Activated CD8-positive, alpha-beta T cell treated with anti-CD3 and anti-CD28 coated beads, Interleukin-2, amount 10 ng/mL, durations not matched to agents 7 days and 5 days (primary cell): ENCODE measurements around the gene HTRA3. TPM values are rescaled to one million over a fixed set of nuclear protein-coding genes. Genes with fewer than 3 reads are reported as not detected.

Experiments used
- ATAC-seq: fragments of 150-1000 bp; cut with Tn5 transposase; one replicate; pipeline ENCODE4 v1.10.0; 2021; ENCODE audit warnings: moderate library complexity
- CTCF ChIA-PET: fragments of 350-600 bp; sonication (Branson Sonifier 250); formaldehyde crosslinking; loops from one replicate; lab custom pipeline; 2021; ENCODE audit warnings: antibody characterized with exemption; lab: Charles Lee
- POLR2A ChIA-PET: fragments of 350-600 bp; sonication (Branson Sonifier 250); formaldehyde crosslinking; loops from one replicate; lab custom pipeline; 2021; ENCODE audit warnings: antibody characterized with exemption; lab: Charles Lee
- DNase-seq: peaks from one replicate; pipeline ENCODE4 v3.0.0-alpha.2; 2020
- H3K27ac Mint-ChIP-seq: one replicate; pipeline ENCODE4 v1.8.0; 2021; ENCODE audit warnings: mild to moderate bottlenecking, mixed read lengths
- H3K27me3 Mint-ChIP-seq: one replicate; pipeline ENCODE4 v1.8.0; 2021; ENCODE audit warnings: low read depth, mixed read lengths
- H3K36me3 Mint-ChIP-seq: one replicate; pipeline ENCODE4 v1.8.0; 2021; ENCODE audit warnings: low read depth, mixed read lengths
- H3K4me1 Mint-ChIP-seq: one replicate; pipeline ENCODE4 v1.8.0; 2021; ENCODE audit warnings: low read depth, mixed read lengths
- H3K4me3 Mint-ChIP-seq: one replicate; pipeline ENCODE4 v1.8.0; 2021; ENCODE audit warnings: mild to moderate bottlenecking, mixed read lengths
- H3K9me3 Mint-ChIP-seq: one replicate; pipeline ENCODE4 v1.8.0; 2022; ENCODE audit warnings: mixed read lengths; ENCODE audit not compliant: insufficient read depth
- total RNA-seq, 2 experiments: library from RNA; stranded (reverse); gene quantifications; one replicate each; pipeline ENCODE4 v1.2.3, GENCODE V29; 2021

HTRA3 gene
- total RNA-seq, 2 experiments from 2014 or later, result not detected

DNA sequence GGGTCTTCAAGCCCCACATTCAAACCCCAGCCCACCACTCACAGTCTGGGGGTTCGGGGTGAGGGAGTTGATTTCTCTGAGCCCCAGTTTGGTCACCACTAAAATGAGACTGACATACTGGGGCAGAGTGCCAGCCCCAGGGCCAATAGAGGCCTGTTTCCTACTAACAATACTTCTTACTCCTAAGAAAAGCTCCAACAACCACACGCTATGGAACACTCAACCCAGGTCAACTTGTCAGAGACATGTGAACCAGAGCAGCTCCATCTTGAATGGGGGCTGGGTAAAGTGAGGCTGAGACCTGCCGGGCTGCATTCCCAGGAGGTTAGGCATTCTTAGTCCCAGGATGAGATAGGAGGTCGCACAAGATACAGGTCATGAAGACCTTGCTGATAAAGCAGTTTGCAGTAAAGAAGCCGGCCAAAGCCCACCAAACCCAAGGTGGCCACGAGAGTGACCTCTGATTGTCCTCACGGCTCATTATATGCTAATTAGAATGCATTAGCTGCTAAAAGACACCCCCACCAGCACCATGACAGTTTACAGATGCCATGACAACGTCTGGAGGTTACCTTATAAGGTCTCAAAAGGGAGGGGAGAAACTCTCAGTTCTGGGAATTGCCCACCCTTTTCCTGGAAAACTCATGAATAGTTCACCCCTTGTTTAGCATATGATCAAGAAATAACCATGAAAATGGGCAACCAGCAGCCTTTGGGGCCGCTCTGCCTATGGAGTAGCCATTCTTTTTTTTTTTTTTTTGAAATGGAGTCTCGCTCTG lies 26.6 kb upstream of the HTRA3 start:
- Mint-ChIP-seq H3K4me3 (no peak overlapping the region), H3K9me3 (no peaks in the 10 kb centered on the region), H3K27me3 (no peaks in the 10 kb centered on the region), H3K27ac (no peak overlapping the region), H3K4me1 (peaks cover 5% of the 10 kb centered on the region), H3K36me3 (no peaks in the 10 kb centered on the region)
- ChIA-PET POLR2A (no interaction called here), CTCF (interaction anchor here (0.6 to 2.5 kb wide), 17 partner anchors 13 to 193 kb away, joined by 3 to 20 read pairs (median 4); partner anchors contain the start of gene SH3TC1)
- DNase-seq (no peak), ATAC-seq (no peak)

DNA sequence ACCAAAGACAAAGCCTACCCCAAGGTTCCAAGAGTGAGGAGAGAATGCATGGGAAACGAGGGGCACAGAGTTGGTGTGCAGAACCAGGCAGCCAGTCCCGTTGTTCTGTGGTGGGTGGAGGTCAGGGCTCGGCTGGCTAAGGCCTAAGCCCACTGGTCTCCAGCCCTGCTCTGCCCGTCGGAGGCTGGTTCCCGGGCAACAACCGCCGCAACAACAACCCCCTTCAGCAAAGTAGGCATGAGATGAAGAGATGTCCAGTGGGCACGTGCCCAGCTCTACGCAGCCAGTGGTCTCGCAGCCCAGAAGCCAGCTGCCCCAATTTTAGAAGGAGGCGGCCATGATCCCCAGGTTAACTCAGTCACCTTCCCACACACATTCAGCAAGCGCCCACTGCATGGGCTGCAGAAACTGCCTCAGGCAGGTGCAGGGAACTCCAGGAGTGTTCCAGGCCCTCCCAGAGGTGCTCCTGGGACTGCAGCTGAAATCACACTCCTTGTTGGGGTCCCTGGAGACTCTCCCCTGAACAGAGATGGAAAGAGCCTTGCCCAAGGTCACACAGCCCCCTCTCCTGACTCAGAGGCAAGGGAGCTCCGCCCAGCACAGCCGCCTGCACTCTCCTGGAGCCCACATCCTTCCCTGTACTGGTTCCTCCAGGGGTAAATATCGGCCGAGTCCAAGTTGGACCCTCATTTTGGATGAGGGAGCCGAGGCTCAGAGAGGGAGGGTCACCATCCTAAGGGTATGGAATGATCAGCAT lies 25.4 kb upstream of the HTRA3 start:
- Mint-ChIP-seq H3K9me3 (no peaks in the 10 kb centered on the region), H3K4me3 (no peak overlapping the region), H3K36me3 (no peaks in the 10 kb centered on the region), H3K27me3 (no peaks in the 10 kb centered on the region), H3K27ac (no peak overlapping the region), H3K4me1 (peaks cover 5% of the 10 kb centered on the region)
- ChIA-PET POLR2A (no interaction called here), CTCF (interaction anchor here (2.5 kb wide), 1 partner anchor 159 kb away, joined by 20 read pairs; no protein-coding TSS in a partner anchor)
- no peak for DNase-seq
- no peak for ATAC-seq

DNA sequence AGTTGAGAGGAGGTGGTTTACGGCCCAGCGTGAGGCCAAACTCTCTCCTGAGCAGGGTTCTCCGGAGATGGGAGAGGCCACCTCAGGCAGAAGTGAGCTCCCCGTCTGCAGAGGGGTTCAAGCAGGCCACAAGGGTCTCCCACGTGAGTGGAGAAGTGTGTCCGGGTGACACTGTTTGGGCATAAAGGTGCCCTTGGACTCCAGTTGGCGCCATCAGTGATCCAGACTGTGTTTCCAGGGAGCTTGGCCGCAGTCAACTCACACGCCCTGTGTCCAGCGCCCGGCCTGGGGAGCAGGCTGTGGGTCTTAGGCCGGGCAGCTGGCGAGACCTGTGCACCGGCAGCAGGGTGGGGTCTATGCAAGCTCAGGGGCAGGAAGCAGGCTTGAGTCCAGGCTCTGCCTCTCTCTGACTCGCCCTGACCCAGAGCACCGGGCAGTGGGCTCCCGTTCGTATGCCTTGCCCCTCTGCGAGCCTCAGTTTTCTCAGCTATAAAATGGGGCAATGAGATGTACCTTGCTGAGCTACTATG lies 24.6 kb upstream of the HTRA3 start:
- Mint-ChIP-seq H3K36me3 (no peaks in the 10 kb centered on the region), H3K27me3 (no peaks in the 10 kb centered on the region), H3K4me3 (no peak overlapping the region), H3K27ac (no peak overlapping the region), H3K4me1 (peaks cover 5% of the 10 kb centered on the region), H3K9me3 (no peaks in the 10 kb centered on the region)
- no peak for DNase-seq
- no peak for ATAC-seq
- CTCF ChIA-PET, result no interaction called here
- POLR2A ChIA-PET, result no interaction called here

DNA sequence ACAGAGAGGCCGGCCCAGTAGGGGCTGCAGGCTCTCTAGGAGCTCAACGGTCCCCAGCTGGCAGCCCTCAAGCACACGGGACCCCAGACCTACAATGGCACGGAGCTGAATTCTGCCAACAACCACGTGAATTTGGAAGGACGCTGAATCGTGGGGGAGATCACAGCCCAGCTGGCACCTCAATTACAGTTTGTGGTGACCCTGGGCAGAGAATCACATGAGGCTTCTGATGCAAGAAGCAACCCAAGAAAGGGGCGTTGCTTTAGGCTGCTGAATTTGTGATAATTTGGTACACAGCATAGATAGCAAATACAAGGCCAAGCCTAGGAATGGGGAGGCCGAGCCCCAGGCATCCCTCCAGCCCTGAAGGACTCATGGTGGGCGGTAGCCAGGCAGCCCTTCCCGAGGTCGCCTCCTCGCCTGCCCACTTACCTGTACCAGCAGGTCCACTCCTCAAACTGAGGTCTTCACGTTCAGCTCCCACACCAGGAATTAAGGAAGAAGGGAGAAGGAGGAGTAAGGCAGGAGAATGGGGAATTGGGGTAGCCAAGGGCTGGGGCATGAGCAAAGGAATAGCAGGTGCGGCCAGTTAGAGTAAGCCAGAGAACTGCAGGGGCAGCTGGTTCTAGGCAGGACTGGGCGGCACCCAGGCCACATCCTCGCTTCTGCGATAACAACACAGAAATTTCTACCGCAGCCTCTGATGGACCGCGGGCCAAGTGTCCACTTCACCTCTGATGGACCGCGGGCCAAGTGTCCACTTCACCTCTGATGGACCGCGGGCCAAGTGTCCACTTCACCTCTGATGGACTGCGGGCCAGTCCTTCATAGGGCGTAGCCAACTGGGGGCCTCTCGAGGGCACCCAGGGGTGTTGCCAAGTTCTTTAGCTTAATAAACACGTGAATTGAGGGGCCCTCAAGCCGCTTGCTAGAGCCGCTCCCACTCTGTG lies 23.4 kb upstream of the HTRA3 start:
- ChIA-PET POLR2A (no interaction called here), CTCF (interaction anchor here (0.7 kb wide), 1 partner anchor 21 kb away, joined by 4 read pairs; no protein-coding TSS in a partner anchor)
- Mint-ChIP-seq H3K4me3 (no peak overlapping the region), H3K9me3 (no peaks in the 10 kb centered on the region), H3K4me1 (peaks cover 5% of the 10 kb centered on the region), H3K27me3 (no peaks in the 10 kb centered on the region), H3K36me3 (no peaks in the 10 kb centered on the region), H3K27ac (no peak overlapping the region)
- ATAC-seq, result no peak
- DNase-seq, result no peak

DNA sequence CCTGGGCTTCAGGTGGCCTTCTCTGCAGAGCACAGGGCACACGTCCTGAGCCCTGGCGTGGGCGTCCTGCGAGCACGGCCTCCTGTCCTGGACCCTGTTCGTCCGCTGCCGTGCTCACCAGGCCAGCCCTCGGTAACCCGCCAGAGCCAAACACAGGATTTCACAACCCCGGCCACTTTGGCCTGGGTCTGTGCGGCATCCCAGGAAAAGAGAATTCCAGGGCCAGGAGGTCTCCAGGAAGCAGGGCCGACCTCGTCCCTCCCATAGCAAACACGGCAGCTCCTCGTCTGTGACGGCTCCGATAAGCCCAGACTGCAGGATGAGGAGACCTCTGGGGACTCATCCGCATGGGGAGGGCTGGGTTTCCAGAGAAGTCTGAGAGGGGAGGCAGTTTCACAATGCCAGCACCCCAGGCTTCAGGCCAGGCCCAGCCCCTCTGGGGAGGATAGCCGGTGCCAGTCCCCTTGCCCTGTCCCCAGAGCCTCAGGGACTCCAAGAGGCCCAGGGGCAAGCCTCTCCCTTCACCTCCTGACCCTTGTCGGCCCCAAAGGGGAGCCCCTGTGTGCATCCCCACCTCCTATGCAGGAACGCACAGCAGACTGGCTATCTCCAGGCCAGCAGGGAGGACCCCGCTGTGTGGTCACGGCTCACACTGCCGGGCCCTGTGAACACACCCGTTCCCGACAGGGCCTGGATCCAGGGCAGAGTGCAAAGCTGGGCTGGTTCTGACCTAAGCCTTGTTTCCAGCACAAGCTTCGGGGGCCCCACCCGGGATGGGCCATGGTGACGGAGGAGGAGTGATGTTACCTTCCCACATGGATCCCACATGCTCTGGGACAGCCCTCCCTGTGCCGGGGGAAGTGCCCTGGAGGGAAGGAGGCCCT lies 22.3 kb upstream of the HTRA3 start:
- Mint-ChIP-seq H3K27me3 (no peaks in the 10 kb centered on the region), H3K4me1 (no peaks in the 10 kb centered on the region), H3K9me3 (no peaks in the 10 kb centered on the region), H3K36me3 (no peaks in the 10 kb centered on the region), H3K27ac (no peak overlapping the region), H3K4me3 (no peak overlapping the region)
- ChIA-PET CTCF (no interaction called here), POLR2A (no interaction called here)
- DNase-seq (no peak), ATAC-seq (no peak)

GRCh38 chr4:8248091-8248490 lies 21.5 kb upstream of the HTRA3 start:
- Mint-ChIP-seq H3K27ac (no peak overlapping the region), H3K27me3 (no peaks in the 10 kb centered on the region), H3K9me3 (no peaks in the 10 kb centered on the region), H3K4me1 (no peaks in the 10 kb centered on the region), H3K36me3 (no peaks in the 10 kb centered on the region), H3K4me3 (no peak overlapping the region)
- ChIA-PET CTCF (no interaction called here), POLR2A (no interaction called here)
- DNase-seq (no peak), ATAC-seq (no peak)

GRCh38 chr4:8250227-8250626 lies 19.3 kb upstream of the HTRA3 start:
- no peaks in the 10 kb centered on the region for H3K4me1 Mint-ChIP-seq
- H3K9me3 Mint-ChIP-seq, result no peaks in the 10 kb centered on the region
- ChIA-PET CTCF (interaction anchor here (1.0 to 1.6 kb wide), 2 partner anchors 73 to 153 kb away, joined by 3 read pairs; no protein-coding TSS in a partner anchor), POLR2A (interaction anchor here (0.6 kb wide), 1 partner anchor 1923 kb away, joined by 3 read pairs; no protein-coding TSS in a partner anchor)
- DNase-seq (no peak), ATAC-seq (no peak)
- no peak overlapping the region for H3K4me3 Mint-ChIP-seq
- H3K36me3 Mint-ChIP-seq, result no peaks in the 10 kb centered on the region
- H3K27me3 Mint-ChIP-seq, result no peaks in the 10 kb centered on the region
- no peak overlapping the region for H3K27ac Mint-ChIP-seq

- no peak overlapping the region for H3K27ac Mint-ChIP-seq
- no peak for ATAC-seq
- no peaks in the 10 kb centered on the region for H3K36me3 Mint-ChIP-seq
- no peak overlapping the region for H3K4me3 Mint-ChIP-seq
- H3K4me1 Mint-ChIP-seq, result no peaks in the 10 kb centered on the region
- CTCF ChIA-PET, result interaction anchor here (1.6 kb wide), 1 partner anchor 74 kb away, joined by 3 read pairs; no protein-coding TSS in a partner anchor
- H3K9me3 Mint-ChIP-seq, result no peaks in the 10 kb centered on the region
- no peak for DNase-seq
- POLR2A ChIA-PET, result interaction anchor here (0.6 kb wide), 1 partner anchor 1923 kb away, joined by 3 read pairs; no protein-coding TSS in a partner anchor
- no peaks in the 10 kb centered on the region for H3K27me3 Mint-ChIP-seq
Observed at GRCh38 chr4:8250637-8251036, 18.9 kb upstream of the HTRA3 start.

- ChIA-PET CTCF (interaction anchor here (1.6 kb wide), 1 partner anchor 74 kb away, joined by 3 read pairs; no protein-coding TSS in a partner anchor), POLR2A (no interaction called here)
- no peaks in the 10 kb centered on the region for H3K9me3 Mint-ChIP-seq
- H3K4me1 Mint-ChIP-seq, result no peaks in the 10 kb centered on the region
- no peaks in the 10 kb centered on the region for H3K36me3 Mint-ChIP-seq
- DNase-seq (no peak), ATAC-seq (no peak)
- H3K27me3 Mint-ChIP-seq, result no peaks in the 10 kb centered on the region
- H3K27ac Mint-ChIP-seq, result no peak overlapping the region
- no peak overlapping the region for H3K4me3 Mint-ChIP-seq
Observed at GRCh38 chr4:8251110-8251883, 18.3 kb upstream of the HTRA3 start.
